Measurements from ENCODE around the gene PARP11.

Gene PARP11

GRCh38 chr12:3777206-3777809 lies 95.9 kb downstream of the PARP11 start:
- Histone ChIP-seq H3K9ac (ENCODE audit: low read depth in 1 of 2, low read length in 2 of 2) (no peak overlapping the region), H3K27ac (ENCODE audit: low read depth, low read length) (no peak overlapping the region), H3K4me1 (ENCODE audit: control insufficient read depth in 1 of 2, insufficient read depth in 2 of 2, low read length in 2 of 2) (no peaks in the 10 kb centered on the region), H3K9me3 (ENCODE audit: control insufficient read depth in 1 of 2, low read length in 2 of 2) (no peaks in the 10 kb centered on the region), H3K27me3 (ENCODE audit: control insufficient read depth in 1 of 2, insufficient read depth in 2 of 2, low read length in 2 of 2) (no peaks in the 10 kb centered on the region), H3K4me3 (ENCODE audit: low read depth in 1 of 2, low read length in 2 of 2) (no peak overlapping the region), H3K36me3 (ENCODE audit: control insufficient read depth in 1 of 2, insufficient read depth in 2 of 2, low read length in 2 of 2) (no peaks in the 10 kb centered on the region)

DNA sequence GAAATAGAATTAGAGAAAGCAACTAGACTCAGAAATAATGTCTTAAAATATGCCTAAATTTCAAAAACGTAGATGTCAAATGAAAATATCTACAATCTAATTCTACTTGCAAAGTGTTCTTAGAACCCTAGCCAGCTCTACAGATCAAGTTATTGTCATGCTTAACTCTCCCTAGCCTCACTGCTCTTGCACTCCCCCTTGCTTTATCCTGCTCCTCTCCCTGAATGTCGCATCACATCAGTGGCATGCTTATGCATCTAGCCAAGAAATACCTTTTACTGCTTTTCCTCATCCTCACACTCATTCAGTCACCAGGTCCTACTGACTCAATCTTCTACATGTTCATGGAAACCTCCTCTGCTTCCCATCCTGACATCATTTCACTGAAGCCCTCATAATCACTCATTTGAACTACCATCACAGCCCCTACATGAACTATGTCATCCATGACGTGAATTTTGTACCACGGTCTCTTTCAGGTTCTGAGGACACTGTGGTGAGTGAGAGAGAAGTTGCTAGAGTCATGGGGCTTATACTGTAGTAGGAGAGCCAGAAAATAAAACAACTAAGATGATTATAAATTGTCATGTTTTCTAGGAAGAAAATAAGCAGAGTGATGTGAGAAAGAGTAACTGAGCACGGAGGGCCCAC lies 97.7 kb downstream of the PARP11 start:
- Histone ChIP-seq H3K27me3 (ENCODE audit: control insufficient read depth in 1 of 2, insufficient read depth in 2 of 2, low read length in 2 of 2) (no peaks in the 10 kb centered on the region), H3K36me3 (ENCODE audit: control insufficient read depth in 1 of 2, insufficient read depth in 2 of 2, low read length in 2 of 2) (no peaks in the 10 kb centered on the region), H3K4me1 (ENCODE audit: control insufficient read depth in 1 of 2, insufficient read depth in 2 of 2, low read length in 2 of 2) (no peaks in the 10 kb centered on the region), H3K4me3 (ENCODE audit: low read depth in 1 of 2, low read length in 2 of 2) (no peak overlapping the region), H3K9ac (ENCODE audit: low read depth in 1 of 2, low read length in 2 of 2) (no peak overlapping the region), H3K9me3 (ENCODE audit: control insufficient read depth in 1 of 2, low read length in 2 of 2) (no peaks in the 10 kb centered on the region), H3K27ac (ENCODE audit: low read depth, low read length) (no peak overlapping the region)

DNA sequence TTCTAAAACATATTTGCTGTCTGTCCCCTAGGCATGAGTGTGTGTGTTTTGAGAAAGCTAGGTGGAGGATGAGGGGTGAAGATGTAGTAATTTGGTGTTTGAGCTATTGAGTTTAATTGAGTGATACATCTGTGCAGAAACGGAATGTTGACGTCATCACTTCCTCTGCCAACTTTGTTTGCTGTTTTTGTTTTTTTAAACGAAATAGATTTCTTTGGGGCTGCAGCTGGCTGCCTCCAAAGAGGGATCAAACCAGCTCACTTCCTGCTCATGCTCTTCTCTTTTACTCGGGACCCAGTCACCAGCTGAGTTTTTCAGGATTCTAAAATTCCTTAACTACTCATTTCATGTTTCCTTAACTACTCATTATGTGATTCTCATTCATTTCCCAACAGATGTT lies 100.8 kb downstream of the PARP11 start:
- H3K27me3 ChIP-seq (ENCODE audit: control insufficient read depth in 1 of 2, insufficient read depth in 2 of 2, low read length in 2 of 2), result no peaks in the 10 kb centered on the region
- no peak overlapping the region for H3K27ac ChIP-seq (ENCODE audit: low read depth, low read length)
- no peaks in the 10 kb centered on the region for H3K36me3 ChIP-seq (ENCODE audit: control insufficient read depth in 1 of 2, insufficient read depth in 2 of 2, low read length in 2 of 2)
- no peaks in the 10 kb centered on the region for H3K4me1 ChIP-seq (ENCODE audit: control insufficient read depth in 1 of 2, insufficient read depth in 2 of 2, low read length in 2 of 2)
- H3K4me3 ChIP-seq (ENCODE audit: low read depth in 1 of 2, low read length in 2 of 2), result no peak overlapping the region
- H3K9ac ChIP-seq (ENCODE audit: low read depth in 1 of 2, low read length in 2 of 2), result no peak overlapping the region
- no peaks in the 10 kb centered on the region for H3K9me3 ChIP-seq (ENCODE audit: control insufficient read depth in 1 of 2, low read length in 2 of 2)

GRCh38 chr12:3771853-3772252 lies 101.3 kb downstream of the PARP11 start:
- H3K27me3 ChIP-seq (ENCODE audit: control insufficient read depth in 1 of 2, insufficient read depth in 2 of 2, low read length in 2 of 2), result no peaks in the 10 kb centered on the region
- H3K9me3 ChIP-seq (ENCODE audit: control insufficient read depth in 1 of 2, low read length in 2 of 2), result no peaks in the 10 kb centered on the region
- H3K4me1 ChIP-seq (ENCODE audit: control insufficient read depth in 1 of 2, insufficient read depth in 2 of 2, low read length in 2 of 2), result no peaks in the 10 kb centered on the region
- H3K27ac ChIP-seq (ENCODE audit: low read depth, low read length), result no peak overlapping the region
- no peaks in the 10 kb centered on the region for H3K36me3 ChIP-seq (ENCODE audit: control insufficient read depth in 1 of 2, insufficient read depth in 2 of 2, low read length in 2 of 2)
- H3K9ac ChIP-seq (ENCODE audit: low read depth in 1 of 2, low read length in 2 of 2), result no peak overlapping the region
- no peak overlapping the region for H3K4me3 ChIP-seq (ENCODE audit: low read depth in 1 of 2, low read length in 2 of 2)

- H3K4me3 ChIP-seq (ENCODE audit: low read depth in 1 of 2, low read length in 2 of 2), result no peak overlapping the region
- H3K27me3 ChIP-seq (ENCODE audit: control insufficient read depth in 1 of 2, insufficient read depth in 2 of 2, low read length in 2 of 2), result no peaks in the 10 kb centered on the region
- H3K4me1 ChIP-seq (ENCODE audit: control insufficient read depth in 1 of 2, insufficient read depth in 2 of 2, low read length in 2 of 2), result no peaks in the 10 kb centered on the region
- no peak overlapping the region for H3K27ac ChIP-seq (ENCODE audit: low read depth, low read length)
- H3K36me3 ChIP-seq (ENCODE audit: control insufficient read depth in 1 of 2, insufficient read depth in 2 of 2, low read length in 2 of 2), result no peaks in the 10 kb centered on the region
- no peaks in the 10 kb centered on the region for H3K9me3 ChIP-seq (ENCODE audit: control insufficient read depth in 1 of 2, low read length in 2 of 2)
- H3K9ac ChIP-seq (ENCODE audit: low read depth in 1 of 2, low read length in 2 of 2), result no peak overlapping the region
These were observed 102.3 kb downstream of the PARP11 start for GRCh38 chr12:3770891-3771290.

- Histone ChIP-seq H3K4me3 (ENCODE audit: low read depth in 1 of 2, low read length in 2 of 2) (no peak overlapping the region), H3K27me3 (ENCODE audit: control insufficient read depth in 1 of 2, insufficient read depth in 2 of 2, low read length in 2 of 2) (no peaks in the 10 kb centered on the region), H3K9me3 (ENCODE audit: control insufficient read depth in 1 of 2, low read length in 2 of 2) (no peaks in the 10 kb centered on the region), H3K9ac (ENCODE audit: low read depth in 1 of 2, low read length in 2 of 2) (no peak overlapping the region), H3K27ac (ENCODE audit: low read depth, low read length) (no peak overlapping the region), H3K36me3 (ENCODE audit: control insufficient read depth in 1 of 2, insufficient read depth in 2 of 2, low read length in 2 of 2) (no peaks in the 10 kb centered on the region), H3K4me1 (ENCODE audit: control insufficient read depth in 1 of 2, insufficient read depth in 2 of 2, low read length in 2 of 2) (no peaks in the 10 kb centered on the region)
These were observed 104.2 kb downstream of the PARP11 start for GRCh38 chr12:3768911-3769447.

DNA sequence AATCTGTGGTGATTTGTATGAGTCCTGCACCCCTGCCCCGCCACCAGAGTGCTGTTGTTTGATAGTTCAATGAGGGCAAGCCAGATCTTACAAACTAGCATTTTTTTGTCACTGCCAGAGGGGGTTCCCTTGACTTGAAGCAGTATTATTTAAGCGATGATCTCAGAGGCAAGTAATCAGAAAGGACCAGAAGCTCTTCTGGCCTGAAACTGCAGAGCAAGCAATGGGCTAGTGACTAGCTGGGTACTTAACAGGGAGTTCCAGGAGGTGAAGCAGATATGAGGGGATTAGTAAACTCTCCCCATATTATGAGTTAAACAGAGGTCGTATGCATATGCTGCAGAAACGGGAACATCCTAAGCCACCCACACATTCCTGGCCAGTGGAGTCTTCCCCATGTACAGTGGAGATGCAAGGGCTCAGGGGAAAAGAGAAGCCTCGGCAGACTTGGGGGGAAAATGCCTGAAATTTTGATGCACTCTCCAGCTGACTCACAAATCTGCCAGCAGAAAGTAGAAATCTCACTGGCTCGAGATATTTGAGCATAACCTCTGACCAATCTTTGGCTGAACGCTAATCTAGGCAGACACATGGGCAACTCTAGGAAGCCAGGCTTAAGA lies 112.0 kb downstream of the PARP11 start:
- no peaks in the 10 kb centered on the region for H3K27me3 ChIP-seq (ENCODE audit: control insufficient read depth in 1 of 2, insufficient read depth in 2 of 2, low read length in 2 of 2)
- H3K4me3 ChIP-seq (ENCODE audit: low read depth in 1 of 2, low read length in 2 of 2), result no peak overlapping the region
- no peak overlapping the region for H3K27ac ChIP-seq (ENCODE audit: low read depth, low read length)
- H3K9ac ChIP-seq (ENCODE audit: low read depth in 1 of 2, low read length in 2 of 2), result no peak overlapping the region
- no peaks in the 10 kb centered on the region for H3K9me3 ChIP-seq (ENCODE audit: control insufficient read depth in 1 of 2, low read length in 2 of 2)
- peaks cover 0 to 7% of the 10 kb centered on the region in 2 donors for H3K4me1 ChIP-seq (ENCODE audit: control insufficient read depth in 1 of 2, insufficient read depth in 2 of 2, low read length in 2 of 2)
- no peaks in the 10 kb centered on the region for H3K36me3 ChIP-seq (ENCODE audit: control insufficient read depth in 1 of 2, insufficient read depth in 2 of 2, low read length in 2 of 2)

DNA sequence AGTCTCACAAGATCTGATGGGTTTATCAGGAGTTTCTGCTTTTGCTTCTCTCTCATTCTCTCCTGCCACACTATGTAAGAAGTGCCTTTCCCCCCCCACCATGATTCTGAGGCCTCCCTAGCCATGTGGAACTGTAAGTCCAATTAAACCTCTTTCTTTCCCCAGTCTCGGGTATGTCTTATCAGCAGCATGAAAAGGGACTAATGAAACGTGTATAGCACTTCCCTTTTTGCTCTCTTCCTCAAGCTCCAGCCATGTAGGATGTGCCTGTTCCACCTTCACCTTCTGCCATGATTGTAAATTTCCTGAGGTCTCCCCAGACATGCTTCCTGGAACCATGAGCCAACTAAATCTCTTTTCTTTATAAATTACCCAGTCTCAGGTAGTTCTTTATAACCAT lies 113.3 kb downstream of the PARP11 start:
- Histone ChIP-seq H3K4me3 (ENCODE audit: low read depth in 1 of 2, low read length in 2 of 2) (no peak overlapping the region), H3K27ac (ENCODE audit: low read depth, low read length) (no peak overlapping the region), H3K9me3 (ENCODE audit: control insufficient read depth in 1 of 2, low read length in 2 of 2) (no peaks in the 10 kb centered on the region), H3K27me3 (ENCODE audit: control insufficient read depth in 1 of 2, insufficient read depth in 2 of 2, low read length in 2 of 2) (no peaks in the 10 kb centered on the region), H3K4me1 (ENCODE audit: control insufficient read depth in 1 of 2, insufficient read depth in 2 of 2, low read length in 2 of 2) (peaks cover 0 to 7% of the 10 kb centered on the region in 2 donors), H3K9ac (ENCODE audit: low read depth in 1 of 2, low read length in 2 of 2) (no peak overlapping the region), H3K36me3 (ENCODE audit: control insufficient read depth in 1 of 2, insufficient read depth in 2 of 2, low read length in 2 of 2) (no peaks in the 10 kb centered on the region)
